ENCODE results near the gene HTR2C. TPM values are rescaled to one million over a fixed set of nuclear protein-coding genes. Genes with fewer than 3 reads are reported as not detected.
"Not testable (repeated sequence)": the region's sequence is repeated elsewhere in the genome, so short reads cannot be mapped to it uniquely, and the experiment has no call there.

Gene HTR2C
- total and polyA plus RNA-seq, 2 donors = 0.01 to 3.4 TPM

DNA sequence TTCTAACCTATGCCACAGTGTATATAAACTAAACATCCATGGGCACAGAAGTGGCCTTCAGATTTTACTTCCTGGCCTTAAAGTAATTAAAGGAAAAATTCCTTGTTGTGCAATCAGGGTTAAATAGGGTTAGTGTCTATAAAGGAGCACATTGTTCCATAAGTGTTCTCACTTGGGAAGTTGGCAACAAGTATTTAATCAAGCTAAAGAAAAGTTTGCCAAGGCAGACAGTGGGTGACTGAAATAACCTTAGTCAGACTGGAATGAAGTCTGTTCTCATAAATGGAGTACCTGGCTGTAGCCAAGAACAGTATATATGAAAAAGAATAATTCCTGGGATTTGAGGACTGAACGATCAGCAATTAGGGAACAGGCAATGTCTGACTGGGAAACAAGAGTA, 213.6 kb downstream of the HTR2C start:
- DNase-seq (ENCODE audit: extremely low spot score) = no peak
- no peak overlapping the region for H3K27ac ChIP-seq (ENCODE audit: low read depth)
- H3K4me3 ChIP-seq (ENCODE audit: low read depth, low read length) = no peak overlapping the region
- 76% methylated on average over 1 of the region's 1 CpG for WGBS
- H3K4me1 ChIP-seq (ENCODE audit: insufficient read depth) = no peaks in the 10 kb centered on the region
- H3K36me3 ChIP-seq (ENCODE audit: insufficient read depth) = no peaks in the 10 kb centered on the region

DNA sequence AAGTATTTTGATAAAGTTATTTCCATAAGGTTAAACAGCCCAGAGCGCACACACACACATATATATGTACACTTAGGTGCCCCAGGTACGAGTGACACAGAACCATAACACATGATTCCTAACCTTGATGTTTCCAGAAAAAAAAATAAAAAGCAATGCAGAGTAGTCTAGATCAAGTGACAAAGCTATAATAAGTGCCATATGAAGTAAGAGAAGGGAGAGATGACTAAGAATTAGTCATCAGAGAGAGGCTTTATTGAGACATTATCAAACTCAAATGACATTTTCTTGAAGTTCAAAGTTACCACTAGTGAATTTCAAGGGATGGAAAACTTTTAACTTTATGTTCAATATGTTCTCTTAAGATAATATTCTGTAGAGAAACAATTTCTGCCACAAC, 215.0 kb downstream of the HTR2C start:
- no peak for DNase-seq (ENCODE audit: extremely low spot score)
- no peaks in the 10 kb centered on the region for H3K4me1 ChIP-seq (ENCODE audit: insufficient read depth)

DNA sequence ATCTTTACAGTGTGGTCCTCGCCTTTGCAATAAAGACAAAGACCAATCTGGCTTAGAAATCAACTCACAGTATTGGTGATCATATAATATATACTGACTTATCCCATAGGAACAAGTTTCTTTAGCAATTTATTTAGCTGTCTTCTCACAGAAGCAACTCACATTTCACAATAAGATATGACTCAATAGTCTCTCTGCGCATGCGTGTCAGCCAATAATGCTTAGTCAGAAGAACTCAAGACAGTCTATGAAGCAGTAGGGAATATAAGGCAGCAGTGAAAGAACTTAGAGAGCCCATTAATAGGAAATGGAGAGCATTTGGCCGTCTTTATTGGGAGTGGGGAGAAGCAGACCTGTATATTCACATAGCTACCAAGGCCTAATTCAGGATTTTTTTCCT, 216.8 kb downstream of the HTR2C start:
- H3K36me3 ChIP-seq (ENCODE audit: insufficient read depth) = no peaks in the 10 kb centered on the region
- H3K27ac ChIP-seq (ENCODE audit: low read depth) = no peak overlapping the region
- 94% methylated on average over 4 of the region's 4 CpGs for WGBS
- H3K4me3 ChIP-seq (ENCODE audit: low read depth, low read length) = no peak overlapping the region
- no peaks in the 10 kb centered on the region for H3K4me1 ChIP-seq (ENCODE audit: insufficient read depth)
- DNase-seq (ENCODE audit: extremely low spot score) = no peak

More for the DNA sequence above, 215.0 kb downstream of the HTR2C start:
- 80% methylated on average over 2 of the region's 2 CpGs for WGBS
- H3K27ac ChIP-seq (ENCODE audit: low read depth) = no peak overlapping the region
- no peak overlapping the region for H3K4me3 ChIP-seq (ENCODE audit: low read depth, low read length)
- H3K36me3 ChIP-seq (ENCODE audit: insufficient read depth) = no peaks in the 10 kb centered on the region

DNA sequence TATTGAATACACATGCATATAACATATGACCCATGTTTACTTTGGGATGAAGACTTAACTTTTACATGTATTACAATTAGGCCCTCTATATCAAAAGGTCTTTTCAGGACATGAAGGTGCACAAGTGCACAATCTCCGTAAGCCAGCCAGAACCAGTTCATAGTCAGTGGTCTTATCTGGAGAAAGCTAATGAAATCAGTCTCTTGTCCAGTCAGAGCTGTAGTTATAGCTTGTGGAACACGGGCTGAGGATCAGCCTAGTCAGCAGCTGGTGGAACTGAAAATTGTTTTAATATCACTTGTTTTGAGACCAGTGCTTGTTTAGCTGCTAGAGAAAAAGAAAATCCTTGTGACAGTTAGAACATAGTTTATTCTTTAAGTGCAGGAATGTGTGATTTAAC, 235.6 kb downstream of the HTR2C start:
- 34% methylated on average over 2 of the region's 2 CpGs for WGBS
- no peak overlapping the region for H3K4me3 ChIP-seq (ENCODE audit: low read depth, low read length)
- no peak for DNase-seq (ENCODE audit: extremely low spot score)
- H3K27ac ChIP-seq (ENCODE audit: low read depth) = no peak overlapping the region
- no peaks in the 10 kb centered on the region for H3K4me1 ChIP-seq (ENCODE audit: insufficient read depth)
- H3K36me3 ChIP-seq (ENCODE audit: insufficient read depth) = no peaks in the 10 kb centered on the region

DNA sequence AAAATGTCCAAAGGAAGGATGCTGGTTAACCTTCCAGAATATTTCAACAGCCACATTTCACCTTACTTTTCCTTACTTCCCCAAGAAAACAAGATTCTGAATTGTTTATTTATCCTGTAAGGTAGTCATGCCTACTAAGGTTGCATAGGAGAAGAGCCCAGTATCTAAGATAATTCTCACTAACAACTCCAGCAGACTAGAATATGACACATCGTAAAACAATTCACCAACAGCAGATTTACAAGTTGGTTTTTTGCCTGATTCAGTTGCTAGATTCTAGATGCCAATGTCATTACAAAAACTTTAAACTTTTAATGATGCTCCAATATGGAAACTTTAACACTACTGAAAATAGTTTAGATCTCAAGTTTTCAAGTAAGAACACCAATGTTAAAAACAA, 257.2 kb downstream of the HTR2C start:
- Histone ChIP-seq H3K4me1 (ENCODE audit: insufficient read depth) (no peaks in the 10 kb centered on the region), H3K27ac (ENCODE audit: low read depth) (no peak overlapping the region), H3K4me3 (ENCODE audit: low read depth, low read length) (no peak overlapping the region), H3K36me3 (ENCODE audit: insufficient read depth) (no peaks in the 10 kb centered on the region)
- DNase-seq (ENCODE audit: extremely low spot score) = no peak
- WGBS = 78% methylated on average over 1 of the region's 1 CpG

DNA sequence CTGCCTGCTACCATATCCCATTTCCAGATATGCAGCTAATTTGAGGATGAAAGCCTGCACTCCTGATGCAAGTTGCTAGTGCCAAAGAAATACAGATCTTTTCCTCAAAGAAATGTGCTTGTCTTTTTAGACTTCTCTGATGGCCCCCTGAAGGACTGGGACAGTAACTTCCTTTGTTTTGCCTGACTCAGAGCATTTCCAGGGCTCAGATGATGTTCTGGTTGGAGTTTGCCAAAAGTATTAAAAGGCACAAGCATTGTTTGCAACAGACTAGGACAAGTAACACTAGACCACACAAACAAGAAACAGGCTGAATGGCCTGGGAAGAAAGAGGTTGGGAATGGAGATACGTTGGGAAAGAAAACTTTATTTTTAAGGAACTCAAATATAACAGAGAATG, 258.3 kb downstream of the HTR2C start:
- Histone ChIP-seq H3K4me1 (ENCODE audit: insufficient read depth) (no peaks in the 10 kb centered on the region), H3K27ac (ENCODE audit: low read depth) (no peak overlapping the region), H3K36me3 (ENCODE audit: insufficient read depth) (no peaks in the 10 kb centered on the region), H3K4me3 (ENCODE audit: low read depth, low read length) (no peak overlapping the region)
- 64% methylated on average over 1 of the region's 1 CpG for WGBS
- no peak for DNase-seq (ENCODE audit: extremely low spot score)

DNA sequence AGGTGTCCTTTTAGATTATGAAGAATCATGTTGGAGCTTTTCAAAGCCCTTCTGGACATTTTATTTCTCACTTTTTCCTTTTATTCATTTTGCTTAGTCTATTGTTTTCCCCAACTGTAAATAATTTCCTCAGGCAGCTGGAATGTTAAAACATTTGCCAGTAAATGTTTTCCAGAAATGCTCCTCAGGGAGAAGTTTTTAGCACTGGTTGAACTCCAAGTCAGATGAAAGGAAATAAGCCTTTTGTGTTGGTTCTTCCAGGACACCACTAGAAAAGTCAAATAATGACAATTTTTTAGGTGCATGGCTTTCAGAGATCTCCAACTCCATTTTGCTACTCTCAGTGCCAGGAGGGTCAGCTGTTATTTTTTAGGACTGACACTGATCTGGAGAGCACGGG, 305.6 kb downstream of the HTR2C start:
- no peaks in the 10 kb centered on the region for H3K36me3 ChIP-seq (ENCODE audit: insufficient read depth)
- no peaks in the 10 kb centered on the region for H3K4me1 ChIP-seq (ENCODE audit: insufficient read depth)
- DNase-seq (ENCODE audit: extremely low spot score) = no peak
- H3K27ac ChIP-seq (ENCODE audit: low read depth) = no peak overlapping the region
- H3K4me3 ChIP-seq (ENCODE audit: low read depth, low read length) = no peak overlapping the region
- WGBS = 57% methylated on average over 1 of the region's 1 CpG

DNA sequence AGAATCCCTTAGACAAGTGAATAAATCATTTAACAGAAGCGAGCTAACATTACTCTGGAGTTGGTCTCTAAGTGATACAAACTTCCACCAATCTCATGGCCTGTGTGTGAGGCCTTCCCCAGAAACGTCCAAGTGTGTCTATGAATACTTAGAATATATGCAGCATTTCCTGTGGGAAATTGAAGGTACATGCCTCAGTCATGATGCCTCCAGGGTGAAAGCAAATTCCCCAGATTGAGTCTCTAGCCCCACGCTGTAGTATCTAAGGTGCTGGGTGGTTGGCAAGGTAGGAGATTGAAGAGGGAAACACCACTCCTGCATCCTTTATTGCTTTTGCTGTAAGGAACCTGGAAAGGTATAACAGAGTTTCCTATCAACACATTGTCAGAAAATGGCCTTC, 319.7 kb downstream of the HTR2C start:
- Histone ChIP-seq H3K4me3 (ENCODE audit: low read depth, low read length) (no peak overlapping the region), H3K36me3 (ENCODE audit: insufficient read depth) (no peaks in the 10 kb centered on the region)

DNA sequence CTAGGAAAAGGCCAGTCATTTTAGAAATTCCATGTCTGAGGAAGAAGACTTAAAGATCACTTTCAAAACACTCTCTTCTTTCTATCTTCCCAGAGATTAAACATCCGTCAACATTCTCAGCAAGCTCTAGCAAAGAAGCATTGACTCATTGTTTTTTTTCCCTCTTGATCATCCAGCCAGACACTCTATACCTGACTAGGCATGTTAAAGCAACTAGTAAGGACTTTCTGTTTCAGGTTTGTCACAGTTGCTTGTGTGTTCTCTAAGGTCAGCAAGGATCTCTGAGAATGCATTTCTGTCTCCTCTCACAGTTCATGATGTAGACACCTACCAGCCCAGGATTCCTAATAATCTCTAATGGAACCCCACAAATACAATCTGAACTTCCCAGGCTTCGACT, 321.4 kb downstream of the HTR2C start:
- DNase-seq (ENCODE audit: extremely low spot score) = no peak
- Histone ChIP-seq H3K4me1 (ENCODE audit: insufficient read depth) (no peaks in the 10 kb centered on the region), H3K27ac (ENCODE audit: low read depth) (no peak overlapping the region), H3K4me3 (ENCODE audit: low read depth, low read length) (no peak overlapping the region), H3K36me3 (ENCODE audit: insufficient read depth) (no peaks in the 10 kb centered on the region)
- WGBS = 60% methylated on average over 2 of the region's 2 CpGs

More for the DNA sequence above, 319.7 kb downstream of the HTR2C start:
- 72% methylated on average over 3 of the region's 3 CpGs for WGBS
- Histone ChIP-seq H3K27ac (ENCODE audit: low read depth) (no peak overlapping the region), H3K4me1 (ENCODE audit: insufficient read depth) (no peaks in the 10 kb centered on the region)
- no peak for DNase-seq (ENCODE audit: extremely low spot score)

DNA sequence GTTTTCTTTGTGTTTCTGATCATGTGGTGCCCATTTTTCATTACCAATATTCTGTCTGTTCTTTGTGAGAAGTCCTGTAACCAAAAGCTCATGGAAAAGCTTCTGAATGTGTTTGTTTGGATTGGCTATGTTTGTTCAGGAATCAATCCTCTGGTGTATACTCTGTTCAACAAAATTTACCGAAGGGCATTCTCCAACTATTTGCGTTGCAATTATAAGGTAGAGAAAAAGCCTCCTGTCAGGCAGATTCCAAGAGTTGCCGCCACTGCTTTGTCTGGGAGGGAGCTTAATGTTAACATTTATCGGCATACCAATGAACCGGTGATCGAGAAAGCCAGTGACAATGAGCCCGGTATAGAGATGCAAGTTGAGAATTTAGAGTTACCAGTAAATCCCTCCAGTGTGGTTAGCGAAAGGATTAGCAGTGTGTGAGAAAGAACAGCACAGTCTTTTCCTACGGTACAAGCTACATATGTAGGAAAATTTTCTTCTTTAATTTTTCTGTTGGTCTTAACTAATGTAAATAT, 323.2 kb downstream of the HTR2C start:
- H3K4me3 ChIP-seq (ENCODE audit: low read depth, low read length) = no peak overlapping the region
- H3K4me1 ChIP-seq (ENCODE audit: insufficient read depth) = no peaks in the 10 kb centered on the region
- WGBS = 44% methylated on average over 9 of the region's 9 CpGs
- H3K36me3 ChIP-seq (ENCODE audit: insufficient read depth) = no peaks in the 10 kb centered on the region
- H3K27ac ChIP-seq (ENCODE audit: low read depth) = no peak overlapping the region
- no peak for DNase-seq (ENCODE audit: extremely low spot score)

DNA sequence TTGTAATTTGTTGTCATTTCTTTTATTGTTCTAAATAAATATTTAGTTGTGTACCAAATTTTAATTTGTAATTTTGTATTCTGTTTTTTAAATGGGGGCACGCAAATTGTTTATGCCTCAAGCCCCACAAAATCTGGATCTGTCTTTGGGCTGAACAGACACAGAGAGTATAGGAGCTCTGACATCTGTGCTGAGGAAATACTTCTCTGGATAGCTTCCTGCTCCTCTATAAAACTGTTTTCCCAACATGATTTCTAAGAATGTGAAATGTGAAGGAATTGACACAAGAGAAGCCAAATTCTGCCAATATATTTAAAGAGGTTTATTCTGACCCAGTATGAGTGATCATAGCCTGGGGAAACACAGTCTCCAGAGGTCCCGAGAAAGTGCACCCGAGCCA, 340.5 kb downstream of the HTR2C start:
- no peak overlapping the region for H3K27ac ChIP-seq (ENCODE audit: low read depth)
- no peaks in the 10 kb centered on the region for H3K4me1 ChIP-seq (ENCODE audit: insufficient read depth)
- no peak for DNase-seq (ENCODE audit: extremely low spot score)
- 24% methylated on average over 3 of the region's 3 CpGs for WGBS
- no peak overlapping the region for H3K4me3 ChIP-seq (ENCODE audit: low read depth, low read length)
- no peaks in the 10 kb centered on the region for H3K36me3 ChIP-seq (ENCODE audit: insufficient read depth)

DNA sequence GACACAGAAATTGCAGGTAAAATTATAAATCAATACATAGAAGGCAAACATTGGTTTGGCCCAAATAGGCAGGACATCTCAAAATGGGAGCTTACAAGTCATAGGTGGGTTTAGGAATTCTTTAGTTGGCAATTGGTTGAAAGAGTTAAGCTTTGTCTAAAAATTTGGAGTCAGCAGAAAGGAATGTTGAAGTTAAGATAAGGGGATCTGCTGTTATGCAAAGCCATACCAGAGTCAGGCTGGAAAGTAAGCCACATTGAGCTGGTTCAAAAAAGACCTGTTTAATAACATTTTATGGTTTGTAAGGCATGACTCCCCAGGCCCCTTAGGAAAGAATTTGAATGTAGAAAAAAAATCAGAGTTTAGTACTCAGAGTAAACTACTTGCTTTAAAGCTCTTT, 341.0 kb downstream of the HTR2C start:
- H3K36me3 ChIP-seq (ENCODE audit: insufficient read depth) = no peaks in the 10 kb centered on the region
- H3K27ac ChIP-seq (ENCODE audit: low read depth) = no peak overlapping the region
- H3K4me3 ChIP-seq (ENCODE audit: low read depth, low read length) = no peak overlapping the region
- no peaks in the 10 kb centered on the region for H3K4me1 ChIP-seq (ENCODE audit: insufficient read depth)
- DNase-seq (ENCODE audit: extremely low spot score) = peak; percentile 1

DNA sequence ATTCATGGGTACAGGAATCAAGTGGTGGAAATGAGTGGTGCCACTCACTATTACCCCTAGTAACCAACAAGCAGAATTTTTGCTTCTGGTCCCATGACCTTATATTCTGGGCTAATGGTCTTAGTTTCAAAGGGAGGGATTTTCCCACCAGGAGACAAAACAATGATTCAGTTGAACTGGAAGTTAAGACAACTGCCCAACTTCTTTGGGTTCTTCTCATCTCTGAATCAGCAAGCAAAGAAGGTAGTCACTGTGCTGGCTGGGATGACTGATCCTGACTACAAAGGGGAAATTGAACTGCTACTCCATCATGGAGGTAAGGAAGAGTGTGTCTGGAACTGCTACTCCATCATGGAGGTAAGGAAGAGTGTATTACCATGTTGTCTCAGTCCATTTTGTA, 346.3 kb downstream of the HTR2C start:
- Histone ChIP-seq H3K36me3 (ENCODE audit: insufficient read depth) (no peaks in the 10 kb centered on the region), H3K27ac (ENCODE audit: low read depth) (no peak overlapping the region), H3K4me1 (ENCODE audit: insufficient read depth) (no peaks in the 10 kb centered on the region), H3K4me3 (ENCODE audit: low read depth, low read length) (no peak overlapping the region)
- no peak for DNase-seq (ENCODE audit: extremely low spot score)

DNA sequence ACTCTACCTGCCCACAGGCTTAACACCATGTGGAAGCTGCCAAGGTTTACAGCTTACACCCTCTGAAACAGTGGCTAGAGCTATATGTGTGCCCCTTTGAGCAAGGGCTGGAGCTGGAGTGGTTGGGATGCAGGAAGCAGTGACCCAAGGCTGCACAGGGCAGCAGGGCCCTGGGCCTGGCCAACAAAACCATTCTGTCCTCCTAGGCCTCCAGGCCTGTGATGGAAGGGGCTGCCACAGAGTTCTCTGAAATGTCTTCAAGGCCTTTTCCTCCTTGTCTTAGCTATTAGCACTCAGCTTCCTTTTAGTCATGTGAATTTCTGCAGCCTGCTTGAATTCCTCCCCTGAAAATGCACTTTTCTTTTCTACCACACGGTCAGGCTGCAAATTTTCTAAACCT, 348.7 kb downstream of the HTR2C start:
- no peak for DNase-seq (ENCODE audit: extremely low spot score)
- 92% methylated on average over 1 of the region's 1 CpG for WGBS

DNA sequence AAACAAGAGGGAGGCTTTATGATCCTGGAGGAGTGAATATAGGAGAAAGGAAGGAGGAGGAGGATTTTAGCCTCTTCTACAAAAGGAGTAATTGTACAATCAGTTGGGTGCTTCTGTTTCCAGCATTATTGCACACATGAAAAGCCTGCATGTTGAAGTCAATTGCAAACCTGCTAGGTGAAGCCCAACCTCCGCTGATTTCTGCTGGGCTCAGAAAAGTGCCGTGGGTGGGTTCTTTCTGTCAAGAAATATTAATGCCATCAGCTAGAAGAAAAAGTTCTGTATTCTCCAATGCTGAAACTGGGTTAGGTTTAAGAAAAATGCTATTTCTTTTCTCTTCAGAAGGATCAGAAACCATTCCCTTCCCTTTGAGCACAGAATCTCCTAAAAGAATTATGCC, 349.4 kb downstream of the HTR2C start:
- H3K4me3 ChIP-seq (ENCODE audit: low read depth, low read length); H3K4me1 ChIP-seq (ENCODE audit: insufficient read depth); DNase-seq (ENCODE audit: extremely low spot score); H3K36me3 ChIP-seq (ENCODE audit: insufficient read depth); H3K27ac ChIP-seq (ENCODE audit: low read depth): not testable (repeated sequence)
- 48% methylated on average over 2 of the region's 2 CpGs for WGBS

More for the DNA sequence above, 348.7 kb downstream of the HTR2C start:
- no peak overlapping the region for H3K27ac ChIP-seq (ENCODE audit: low read depth)
- no peaks in the 10 kb centered on the region for H3K4me1 ChIP-seq (ENCODE audit: insufficient read depth)
- no peaks in the 10 kb centered on the region for H3K36me3 ChIP-seq (ENCODE audit: insufficient read depth)
- no peak overlapping the region for H3K4me3 ChIP-seq (ENCODE audit: low read depth, low read length)

Data from urinary bladder (tissue), 4 donors.